WI38 (cell line): Measurements from ENCODE around the gene NPR2.
A peak's percentile ranks its signal among the peaks of the same experiment; 100 is the strongest.

Experiments
- H3K4me3 ChIP-seq: 2 replicates; pipeline ENCODE4 v1.5.1; 2011; ENCODE audit warnings: low read depth, mild to moderate bottlenecking, control low read depth, low read length
- CTCF ChIP-seq: IDR thresholded peaks from 2 replicates; pipeline ENCODE4 v1.5.1; 2012; ENCODE audit warnings: low read depth, mild to moderate bottlenecking, control low read depth, low read length

The NPR2 gene

GRCh38 chr9:35811381-35812024 is 20.1 kb downstream of the NPR2 start:
- no peak for TF ChIP-seq CTCF
- H3K4me3 ChIP-seq, result peak overlapping the region; percentile 63

- peak within 1 kb of the TSS; percentile 63 for H3K4me3 ChIP-seq
- TF ChIP-seq CTCF, result no peak
These were observed 20.7 kb downstream of the NPR2 start, which contains the start of gene SPAG8 for GRCh38 chr9:35812025-35812602. TSS of gene SPAG8 (minus strand) at chr9:35812262. CDS start at chr9:35812147, 115 bp downstream.

GRCh38 chr9:35813434-35814105 is 22.2 kb downstream of the NPR2 start:
- H3K4me3 ChIP-seq, result no peak overlapping the region; the same call in 1 of the 2 replicates
- TF ChIP-seq CTCF, result 0 out of 2 replicates have a peak, but pooled peaks have one; percentile 12

GRCh38 chr9:35814106-35814840 is 22.9 kb downstream of the NPR2 start:
- TF ChIP-seq CTCF, result peak; percentile 28; the same call in 1 of the 2 replicates
- H3K4me3 ChIP-seq, result peak overlapping the region; percentile 81

GRCh38 chr9:35814841-35815543 is 23.6 kb downstream of the NPR2 start, which contains the start of gene HINT2:
TSS of gene HINT2 (minus strand) at chr9:35815042. CDS start at chr9:35814979, 63 bp downstream.
- peak within 1 kb of the TSS; percentile 81 for H3K4me3 ChIP-seq
- TF ChIP-seq CTCF, result no peak

- TF ChIP-seq CTCF, result 0 out of 2 replicates have a peak, but pooled peaks have one; percentile 3
- no peak overlapping the region for H3K4me3 ChIP-seq
These were observed 25.3 kb downstream of the NPR2 start for GRCh38 chr9:35816708-35817107.
